T-helper 1 cell treated with Interleukin-12 subunit alpha and Interleukin-12 subunit beta and Interleukin-4 antibody, amounts not matched to agents 30 μg/mL and 1 μg/mL, for 36 hours (primary cell): ENCODE data around the gene NR1H4.
"Not testable (repeated sequence)": the region's sequence is repeated elsewhere in the genome, so short reads cannot be mapped to it uniquely, and the experiment has no call there.

ENCODE experiments used
- H3K27ac Mint-ChIP-seq: one replicate; pipeline ENCODE4 v1.8.0; 2021; ENCODE audit warnings: mild to moderate bottlenecking, mixed read lengths
- H3K27me3 Mint-ChIP-seq: one replicate; pipeline ENCODE4 v1.8.0; 2021; ENCODE audit warnings: low read depth, mixed read lengths
- H3K36me3 Mint-ChIP-seq: one replicate; pipeline ENCODE4 v1.8.0; 2021; ENCODE audit warnings: low read depth, mixed read lengths
- H3K4me1 Mint-ChIP-seq: one replicate; pipeline ENCODE4 v1.8.0; 2021; ENCODE audit warnings: low read depth, mixed read lengths
- H3K4me3 Mint-ChIP-seq: one replicate; pipeline ENCODE4 v1.8.0; 2021; ENCODE audit warnings: mild to moderate bottlenecking, moderate library complexity, mixed read lengths
- H3K9me3 Mint-ChIP-seq: one replicate; pipeline ENCODE4 v1.8.0; 2021; ENCODE audit warnings: mixed read lengths

Gene NR1H4

GRCh38 chr12:100485983-100486382 lies 12.3 kb downstream of the NR1H4 start:
- Mint-ChIP-seq H3K4me1 (no peaks in the 10 kb centered on the region), H3K27ac (no peak overlapping the region), H3K4me3 (no peak overlapping the region), H3K36me3 (no peaks in the 10 kb centered on the region), H3K27me3 (no peaks in the 10 kb centered on the region), H3K9me3 (no peaks in the 10 kb centered on the region)

GRCh38 chr12:100489251-100489820 lies 15.7 kb downstream of the NR1H4 start:
- H3K27me3 Mint-ChIP-seq = no peaks in the 10 kb centered on the region
- H3K27ac Mint-ChIP-seq = no peak overlapping the region
- H3K9me3 Mint-ChIP-seq = no peaks in the 10 kb centered on the region
- no peaks in the 10 kb centered on the region for H3K36me3 Mint-ChIP-seq
- no peaks in the 10 kb centered on the region for H3K4me1 Mint-ChIP-seq
- no peak overlapping the region for H3K4me3 Mint-ChIP-seq

GRCh38 chr12:100490056-100490455 lies 16.4 kb downstream of the NR1H4 start:
- Mint-ChIP-seq H3K4me1 (no peaks in the 10 kb centered on the region), H3K4me3 (no peak overlapping the region), H3K36me3 (no peaks in the 10 kb centered on the region), H3K27ac (no peak overlapping the region), H3K9me3 (no peaks in the 10 kb centered on the region), H3K27me3 (no peaks in the 10 kb centered on the region)

- Mint-ChIP-seq H3K36me3 (no peaks in the 10 kb centered on the region), H3K27me3 (no peaks in the 10 kb centered on the region), H3K27ac (no peak overlapping the region), H3K9me3 (no peaks in the 10 kb centered on the region), H3K4me3 (no peak overlapping the region), H3K4me1 (no peaks in the 10 kb centered on the region)
Measured at GRCh38 chr12:100491104-100491503, 17.4 kb downstream of the NR1H4 start.

GRCh38 chr12:100493396-100494012 lies 19.8 kb downstream of the NR1H4 start:
- H3K4me3 Mint-ChIP-seq = no peak overlapping the region
- no peaks in the 10 kb centered on the region for H3K36me3 Mint-ChIP-seq
- no peaks in the 10 kb centered on the region for H3K9me3 Mint-ChIP-seq
- no peaks in the 10 kb centered on the region for H3K27me3 Mint-ChIP-seq
- no peak overlapping the region for H3K27ac Mint-ChIP-seq
- H3K4me1 Mint-ChIP-seq = no peaks in the 10 kb centered on the region

- Mint-ChIP-seq H3K4me1 (no peaks in the 10 kb centered on the region), H3K9me3 (no peaks in the 10 kb centered on the region), H3K36me3 (no peaks in the 10 kb centered on the region), H3K27me3 (no peaks in the 10 kb centered on the region), H3K27ac (no peak overlapping the region), H3K4me3 (no peak overlapping the region)
Measured at GRCh38 chr12:100494026-100494425, 20.4 kb downstream of the NR1H4 start.

- Mint-ChIP-seq H3K27me3 (no peaks in the 10 kb centered on the region), H3K36me3 (no peaks in the 10 kb centered on the region), H3K9me3 (no peaks in the 10 kb centered on the region), H3K4me1 (no peaks in the 10 kb centered on the region), H3K27ac (no peak overlapping the region), H3K4me3 (no peak overlapping the region)
Measured at GRCh38 chr12:100494538-100494937, 20.9 kb downstream of the NR1H4 start.

- no peak overlapping the region for H3K4me3 Mint-ChIP-seq
- no peak overlapping the region for H3K27ac Mint-ChIP-seq
- no peaks in the 10 kb centered on the region for H3K27me3 Mint-ChIP-seq
- no peaks in the 10 kb centered on the region for H3K36me3 Mint-ChIP-seq
- no peaks in the 10 kb centered on the region for H3K9me3 Mint-ChIP-seq
- no peaks in the 10 kb centered on the region for H3K4me1 Mint-ChIP-seq
Measured at GRCh38 chr12:100497105-100497795, 23.6 kb downstream of the NR1H4 start.

GRCh38 chr12:100498141-100498540 lies 24.5 kb downstream of the NR1H4 start:
- Mint-ChIP-seq H3K36me3 (no peaks in the 10 kb centered on the region), H3K27ac (no peak overlapping the region), H3K4me1 (no peaks in the 10 kb centered on the region), H3K9me3 (no peaks in the 10 kb centered on the region), H3K4me3 (no peak overlapping the region), H3K27me3 (no peaks in the 10 kb centered on the region)

- Mint-ChIP-seq H3K4me1 (no peaks in the 10 kb centered on the region), H3K27ac (no peak overlapping the region), H3K4me3 (no peak overlapping the region), H3K27me3 (no peaks in the 10 kb centered on the region), H3K9me3 (no peaks in the 10 kb centered on the region), H3K36me3 (no peaks in the 10 kb centered on the region)
Measured at GRCh38 chr12:100499416-100499815, 25.8 kb downstream of the NR1H4 start.

GRCh38 chr12:100502718-100503117 lies 29.1 kb downstream of the NR1H4 start:
- not testable (repeated sequence) for H3K4me3 Mint-ChIP-seq, H3K27me3 Mint-ChIP-seq, H3K36me3 Mint-ChIP-seq, H3K27ac Mint-ChIP-seq, H3K4me1 Mint-ChIP-seq, H3K9me3 Mint-ChIP-seq

GRCh38 chr12:100503228-100503628 lies 29.6 kb downstream of the NR1H4 start:
- no peaks in the 10 kb centered on the region for H3K4me1 Mint-ChIP-seq
- H3K9me3 Mint-ChIP-seq = no peaks in the 10 kb centered on the region
- H3K27me3 Mint-ChIP-seq = no peaks in the 10 kb centered on the region
- H3K36me3 Mint-ChIP-seq = no peaks in the 10 kb centered on the region
- no peak overlapping the region for H3K4me3 Mint-ChIP-seq
- H3K27ac Mint-ChIP-seq = no peak overlapping the region

GRCh38 chr12:100504804-100505203 lies 31.1 kb downstream of the NR1H4 start:
- H3K4me1 Mint-ChIP-seq = no peaks in the 10 kb centered on the region

GRCh38 chr12:100508751-100509150 lies 35.1 kb downstream of the NR1H4 start:
- Mint-ChIP-seq H3K9me3 (no peaks in the 10 kb centered on the region), H3K27me3 (no peaks in the 10 kb centered on the region), H3K4me3 (no peak overlapping the region), H3K4me1 (no peaks in the 10 kb centered on the region), H3K36me3 (no peaks in the 10 kb centered on the region), H3K27ac (no peak overlapping the region)

More at GRCh38 chr12:100504804-100505203, 31.1 kb downstream of the NR1H4 start:
- H3K4me3 Mint-ChIP-seq = no peak overlapping the region
- no peaks in the 10 kb centered on the region for H3K9me3 Mint-ChIP-seq
- H3K27me3 Mint-ChIP-seq = no peaks in the 10 kb centered on the region
- H3K36me3 Mint-ChIP-seq = no peaks in the 10 kb centered on the region
- no peak overlapping the region for H3K27ac Mint-ChIP-seq

GRCh38 chr12:100512692-100513091 lies 39.0 kb downstream of the NR1H4 start:
- Mint-ChIP-seq H3K27ac (no peak overlapping the region), H3K4me1 (no peaks in the 10 kb centered on the region), H3K9me3 (peaks cover 5% of the 10 kb centered on the region), H3K36me3 (no peaks in the 10 kb centered on the region), H3K27me3 (no peaks in the 10 kb centered on the region), H3K4me3 (no peak overlapping the region)
